Activated naive CD4-positive, alpha-beta T cell treated with anti-CD3 and anti-CD28 coated beads, Interleukin-2, amount 10 ng/mL, durations not matched to agents 7 days and 5 days (primary cell): ENCODE data around the gene PKP1.

Source experiments
- CTCF ChIA-PET: fragments of 350-600 bp; sonication (Branson Sonifier 250); formaldehyde crosslinking; loops from one replicate; lab custom pipeline; 2021; ENCODE audit warnings: antibody characterized with exemption; lab: Charles Lee
- DNase-seq: peaks from one replicate; pipeline ENCODE4 v3.0.0-alpha.2; 2020
- H3K27ac Mint-ChIP-seq: one replicate; pipeline ENCODE4 v1.8.0; 2021; ENCODE audit warnings: mild to moderate bottlenecking, moderate library complexity, mixed read lengths
- H3K27me3 Mint-ChIP-seq: one replicate; pipeline ENCODE4 v1.8.0; 2021; ENCODE audit warnings: mild to moderate bottlenecking, mixed read lengths
- H3K36me3 Mint-ChIP-seq: one replicate; pipeline ENCODE4 v1.8.0; 2021; ENCODE audit warnings: mixed read lengths
- H3K4me1 Mint-ChIP-seq: one replicate; pipeline ENCODE4 v1.8.0; 2021; ENCODE audit warnings: mixed read lengths
- H3K4me3 Mint-ChIP-seq: one replicate; pipeline ENCODE4 v1.8.0; 2021; ENCODE audit warnings: mild to moderate bottlenecking, moderate library complexity, mixed read lengths
- H3K9me3 Mint-ChIP-seq: one replicate; pipeline ENCODE4 v1.8.0; 2021; ENCODE audit warnings: mixed read lengths

PKP1 gene

DNA sequence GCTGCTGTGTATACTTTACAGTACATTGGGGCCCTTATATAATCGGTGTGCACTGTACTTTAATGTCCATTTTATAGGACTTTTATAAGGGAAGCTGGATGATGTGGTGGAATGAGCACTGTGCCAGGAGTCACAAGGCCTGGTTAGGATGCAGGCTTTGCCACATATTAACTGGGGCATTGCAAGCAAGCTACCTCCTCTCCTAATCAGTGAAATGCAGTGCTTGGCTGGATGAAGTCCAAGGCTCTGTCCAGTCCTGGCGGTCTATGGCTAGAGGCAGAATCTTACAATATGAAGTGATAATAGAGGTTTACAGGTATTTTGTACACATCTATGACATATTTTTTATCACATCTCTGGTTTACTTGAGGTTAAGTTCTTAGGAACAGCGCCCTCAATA lies 1.7 kb upstream of the PKP1 start:
- Mint-ChIP-seq H3K4me3 (no peak overlapping the region), H3K36me3 (no peaks in the 10 kb centered on the region), H3K27me3 (peaks cover 86% of the 10 kb centered on the region), H3K27ac (no peak overlapping the region), H3K9me3 (no peaks in the 10 kb centered on the region), H3K4me1 (peaks cover 3% of the 10 kb centered on the region)
- DNase-seq = no peak
- CTCF ChIA-PET = no interaction called here

DNA sequence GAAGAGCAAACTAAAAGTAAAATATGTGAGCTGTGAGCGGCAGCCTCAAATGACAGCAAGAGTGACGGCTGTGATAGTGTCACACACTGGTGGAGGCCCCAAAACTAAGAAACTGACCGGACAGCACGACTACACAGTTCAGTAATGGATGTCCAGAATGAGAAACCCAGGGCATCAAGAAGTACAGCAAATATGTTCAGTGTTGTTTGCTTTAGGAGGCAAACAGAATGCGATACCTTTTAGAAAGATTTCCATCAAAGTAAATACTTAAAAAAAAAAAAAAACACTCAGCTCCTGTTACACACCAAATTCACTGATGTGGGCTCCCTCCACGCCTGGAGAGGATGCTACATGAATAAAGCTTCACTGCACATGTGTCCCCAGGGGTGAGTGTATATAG lies 1.1 kb upstream of the PKP1 start:
- H3K4me3 Mint-ChIP-seq = no peak overlapping the region
- H3K9me3 Mint-ChIP-seq = no peaks in the 10 kb centered on the region
- H3K36me3 Mint-ChIP-seq = no peaks in the 10 kb centered on the region
- H3K4me1 Mint-ChIP-seq = peaks cover 3% of the 10 kb centered on the region
- CTCF ChIA-PET = no interaction called here
- DNase-seq = no peak
- no peak overlapping the region for H3K27ac Mint-ChIP-seq
- peaks cover 89% of the 10 kb centered on the region for H3K27me3 Mint-ChIP-seq

DNA sequence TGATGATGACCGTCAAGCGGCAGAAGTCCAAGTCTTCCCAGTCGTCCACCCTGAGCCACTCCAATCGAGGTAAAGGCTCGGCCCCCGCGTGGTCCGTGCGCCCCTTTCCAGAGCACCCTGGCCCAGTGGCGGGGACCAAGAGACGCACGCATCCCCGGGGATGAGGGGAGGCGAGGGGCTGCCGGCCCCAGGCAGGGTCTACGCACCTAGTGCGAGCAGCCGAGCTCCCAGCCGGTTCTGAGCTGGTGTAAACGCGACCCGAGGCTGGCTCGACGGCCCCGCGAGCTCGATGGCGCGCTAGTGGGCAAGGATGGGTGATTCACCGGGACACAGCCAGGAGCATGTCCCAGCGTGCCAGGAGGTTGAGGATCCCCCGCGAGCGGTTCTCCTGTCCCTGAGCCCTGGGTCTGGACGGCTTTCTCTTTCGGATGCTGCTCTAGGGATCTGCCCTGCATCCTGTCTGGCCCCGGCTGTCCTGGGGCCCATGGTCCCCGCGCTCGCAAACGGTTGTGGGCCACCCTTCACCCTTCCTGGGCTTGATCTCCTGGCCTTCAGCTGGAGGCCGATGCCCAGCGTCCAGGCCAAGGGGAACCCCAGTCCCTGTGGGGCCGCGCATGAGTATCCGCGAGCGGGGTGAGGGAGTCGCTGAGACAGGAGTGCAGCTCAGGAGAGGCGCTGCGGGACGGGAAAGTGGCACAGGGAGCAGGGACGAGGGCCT lies 689 bp downstream of the PKP1 start:
- CTCF ChIA-PET = no interaction called here
- H3K27ac Mint-ChIP-seq = no peak overlapping the region

DNA sequence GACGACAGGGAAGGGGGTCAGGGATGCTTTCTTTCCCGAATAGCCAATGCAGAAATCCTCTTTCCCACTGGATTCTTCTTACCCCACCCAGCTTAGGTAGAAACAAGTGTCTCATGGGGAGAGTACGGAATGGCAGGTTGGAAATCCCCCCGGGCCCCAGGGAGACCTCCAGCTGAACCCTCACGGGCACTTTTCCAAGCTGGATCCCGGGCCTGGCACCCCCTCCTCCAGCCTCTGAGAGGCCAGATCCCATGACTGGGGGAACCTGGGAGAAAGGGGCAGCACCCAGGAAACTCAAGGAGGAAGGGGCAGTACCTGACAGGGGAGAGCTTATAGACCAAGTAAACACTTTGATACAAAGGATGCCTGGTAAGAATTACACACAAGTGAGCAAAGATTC lies 1.3 kb downstream of the PKP1 start:
- H3K9me3 Mint-ChIP-seq = no peaks in the 10 kb centered on the region
- H3K4me3 Mint-ChIP-seq = no peak overlapping the region
- no peak for DNase-seq
- H3K27me3 Mint-ChIP-seq = peaks cover 88% of the 10 kb centered on the region
- H3K36me3 Mint-ChIP-seq = no peaks in the 10 kb centered on the region
- CTCF ChIA-PET = no interaction called here
- peaks cover 3% of the 10 kb centered on the region for H3K4me1 Mint-ChIP-seq
- H3K27ac Mint-ChIP-seq = no peak overlapping the region

More for the DNA sequence above, 689 bp downstream of the PKP1 start:
- Mint-ChIP-seq H3K9me3 (no peaks in the 10 kb centered on the region), H3K27me3 (peaks cover 86% of the 10 kb centered on the region), H3K4me3 (no peak overlapping the region), H3K36me3 (no peaks in the 10 kb centered on the region), H3K4me1 (peaks cover 3% of the 10 kb centered on the region)
- no peak for DNase-seq

GRCh38 chr1:201285846-201286245 lies 2.5 kb downstream of the PKP1 start:
- Mint-ChIP-seq H3K36me3 (no peaks in the 10 kb centered on the region), H3K27ac (no peak overlapping the region), H3K4me3 (no peak overlapping the region), H3K4me1 (peaks cover 3% of the 10 kb centered on the region), H3K9me3 (no peaks in the 10 kb centered on the region), H3K27me3 (peaks cover 79% of the 10 kb centered on the region)
- DNase-seq = no peak
- CTCF ChIA-PET = no interaction called here

- Mint-ChIP-seq H3K4me1 (peaks cover 3% of the 10 kb centered on the region), H3K4me3 (no peak overlapping the region), H3K36me3 (no peaks in the 10 kb centered on the region), H3K27me3 (peaks cover 81% of the 10 kb centered on the region), H3K9me3 (no peaks in the 10 kb centered on the region), H3K27ac (no peak overlapping the region)
- CTCF ChIA-PET = no interaction called here
- DNase-seq = no peak
These were observed 3.1 kb downstream of the PKP1 start for GRCh38 chr1:201286445-201286844.

- no peak for DNase-seq
- H3K36me3 Mint-ChIP-seq = no peaks in the 10 kb centered on the region
- CTCF ChIA-PET = no interaction called here
- no peaks in the 10 kb centered on the region for H3K9me3 Mint-ChIP-seq
- no peak overlapping the region for H3K27ac Mint-ChIP-seq
- no peak overlapping the region for H3K4me3 Mint-ChIP-seq
- peaks cover 1% of the 10 kb centered on the region for H3K4me1 Mint-ChIP-seq
- H3K27me3 Mint-ChIP-seq = peaks cover 76% of the 10 kb centered on the region
These were observed 4.7 kb downstream of the PKP1 start for GRCh38 chr1:201288007-201288406.

DNA sequence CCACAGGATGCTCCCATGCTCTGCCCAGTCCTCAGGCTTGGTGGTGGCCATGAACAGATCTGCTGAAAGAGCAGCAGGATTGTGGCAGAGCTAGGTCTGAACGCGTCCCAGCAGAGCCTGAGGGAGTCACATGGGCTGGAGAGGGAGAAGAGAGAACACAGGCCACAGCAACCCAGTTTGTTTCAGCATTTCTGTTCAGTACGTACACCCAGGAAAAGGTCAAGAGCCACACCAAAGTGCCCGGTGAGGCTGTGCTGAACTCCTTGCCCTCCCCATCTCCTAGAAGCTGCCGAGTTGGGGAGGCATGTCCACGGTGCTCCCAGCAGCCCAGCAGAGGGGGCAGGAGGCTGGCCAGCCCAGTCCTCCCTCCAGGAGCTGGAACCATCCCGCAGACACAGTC lies 5.5 kb downstream of the PKP1 start:
- CTCF ChIA-PET = no interaction called here

DNA sequence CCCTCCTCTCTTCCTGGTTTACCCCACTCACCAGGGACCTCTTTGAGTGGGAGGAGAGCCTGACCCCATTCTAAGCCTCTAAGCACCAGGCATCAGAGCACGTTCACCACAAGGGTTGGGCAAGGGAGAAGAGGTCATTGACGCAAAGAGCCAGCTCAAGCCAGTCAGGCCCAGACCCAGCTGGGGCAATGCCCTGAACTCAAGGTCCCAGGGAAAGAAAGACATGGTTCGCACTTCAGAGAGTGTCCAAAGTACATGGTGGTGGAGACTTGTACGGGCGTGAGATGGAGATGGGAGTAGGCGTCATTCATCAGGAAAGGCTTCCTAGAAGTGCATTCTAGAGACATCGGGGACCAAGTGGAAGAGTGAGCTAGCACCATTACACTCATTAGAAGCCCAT lies 7.2 kb downstream of the PKP1 start:
- Mint-ChIP-seq H3K4me1 (no peaks in the 10 kb centered on the region), H3K9me3 (no peaks in the 10 kb centered on the region), H3K4me3 (no peak overlapping the region), H3K27ac (no peak overlapping the region), H3K36me3 (no peaks in the 10 kb centered on the region), H3K27me3 (peaks cover 67% of the 10 kb centered on the region)
- no peak for DNase-seq
- CTCF ChIA-PET = interaction anchor here (1.2 kb wide), 1 partner anchor 37 kb away, joined by 5 read pairs; no protein-coding TSS in a partner anchor

More for the DNA sequence above, 5.5 kb downstream of the PKP1 start:
- no peaks in the 10 kb centered on the region for H3K9me3 Mint-ChIP-seq
- DNase-seq = no peak
- no peak overlapping the region for H3K27ac Mint-ChIP-seq
- H3K4me1 Mint-ChIP-seq = no peaks in the 10 kb centered on the region
- no peaks in the 10 kb centered on the region for H3K36me3 Mint-ChIP-seq
- H3K27me3 Mint-ChIP-seq = peaks cover 76% of the 10 kb centered on the region
- no peak overlapping the region for H3K4me3 Mint-ChIP-seq

- no peaks in the 10 kb centered on the region for H3K9me3 Mint-ChIP-seq
- no peaks in the 10 kb centered on the region for H3K36me3 Mint-ChIP-seq
- no peak overlapping the region for H3K27ac Mint-ChIP-seq
- no peaks in the 10 kb centered on the region for H3K4me1 Mint-ChIP-seq
- DNase-seq = no peak
- peaks cover 61% of the 10 kb centered on the region for H3K27me3 Mint-ChIP-seq
- CTCF ChIA-PET = no interaction called here
- H3K4me3 Mint-ChIP-seq = no peak overlapping the region
These were observed 8.6 kb downstream of the PKP1 start for GRCh38 chr1:201291916-201292315.

- Mint-ChIP-seq H3K36me3 (no peaks in the 10 kb centered on the region), H3K9me3 (no peaks in the 10 kb centered on the region), H3K4me1 (no peaks in the 10 kb centered on the region), H3K27ac (no peak overlapping the region), H3K4me3 (no peak overlapping the region), H3K27me3 (peaks cover 65% of the 10 kb centered on the region)
- CTCF ChIA-PET = no interaction called here
- no peak for DNase-seq
These were observed 11.6 kb downstream of the PKP1 start for GRCh38 chr1:201294876-201295275.

- H3K4me1 Mint-ChIP-seq = no peaks in the 10 kb centered on the region
- DNase-seq = no peak
- no peak overlapping the region for H3K4me3 Mint-ChIP-seq
- CTCF ChIA-PET = no interaction called here
- H3K9me3 Mint-ChIP-seq = no peaks in the 10 kb centered on the region
- H3K36me3 Mint-ChIP-seq = no peaks in the 10 kb centered on the region
- no peak overlapping the region for H3K27ac Mint-ChIP-seq
- H3K27me3 Mint-ChIP-seq = peaks cover 68% of the 10 kb centered on the region
These were observed 12.0 kb downstream of the PKP1 start for GRCh38 chr1:201295346-201295745.

- CTCF ChIA-PET = no interaction called here
- Mint-ChIP-seq H3K27ac (no peak overlapping the region), H3K4me3 (no peak overlapping the region), H3K36me3 (no peaks in the 10 kb centered on the region), H3K4me1 (no peaks in the 10 kb centered on the region), H3K27me3 (peaks cover 74% of the 10 kb centered on the region), H3K9me3 (no peaks in the 10 kb centered on the region)
- DNase-seq = no peak
These were observed 12.6 kb downstream of the PKP1 start for GRCh38 chr1:201295861-201296260.

DNA sequence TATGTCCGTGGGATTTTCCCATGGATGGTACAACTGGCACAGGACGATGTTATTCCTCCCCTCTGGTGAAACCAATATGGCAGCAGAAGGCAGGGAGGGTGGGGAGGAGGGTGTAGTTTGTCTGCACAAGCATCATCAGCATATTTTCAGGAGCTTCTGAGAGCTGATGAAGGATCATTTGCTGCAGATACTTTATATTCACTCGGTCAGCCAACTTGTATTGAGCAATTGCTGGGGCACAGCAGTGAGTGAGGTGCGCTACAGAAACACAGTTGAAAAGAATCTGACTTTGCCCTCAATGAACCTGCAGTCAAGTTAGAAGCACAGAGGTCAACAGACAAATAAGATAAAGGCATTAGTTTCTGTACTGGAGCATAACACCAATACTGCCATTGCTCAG lies 13.0 kb downstream of the PKP1 start:
- Mint-ChIP-seq H3K27ac (no peak overlapping the region), H3K36me3 (no peaks in the 10 kb centered on the region), H3K27me3 (peaks cover 74% of the 10 kb centered on the region), H3K4me3 (no peak overlapping the region), H3K9me3 (no peaks in the 10 kb centered on the region), H3K4me1 (no peaks in the 10 kb centered on the region)
- CTCF ChIA-PET = no interaction called here
- DNase-seq = no peak
